ENCODE data around the gene IGF1R. TPM values are rescaled to one million over a fixed set of nuclear protein-coding genes. Genes with fewer than 3 reads are reported as not detected.

Gene IGF1R
- total RNA-seq, 1 donor from 2014 or later: 151 TPM

DNA sequence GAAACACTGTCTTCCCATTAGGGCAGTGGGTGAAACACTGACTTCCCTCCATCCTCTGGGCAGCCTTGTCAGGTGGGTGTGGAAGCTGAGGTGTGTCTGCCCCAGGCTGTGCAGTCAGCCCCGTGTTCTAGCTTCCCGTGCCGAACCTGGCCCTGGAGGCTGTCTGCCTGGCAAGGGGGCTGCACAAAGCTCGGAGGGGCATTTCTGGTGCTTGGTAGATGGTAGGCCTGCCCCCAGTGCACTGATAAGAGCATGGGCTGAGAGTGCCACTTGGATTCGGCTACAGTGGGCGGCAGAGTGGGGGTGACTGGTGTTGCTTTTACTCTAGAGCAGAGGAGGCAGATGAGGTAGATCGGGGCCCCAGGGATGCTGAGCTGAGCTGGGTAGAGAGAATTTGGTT is 21.3 kb downstream of the IGF1R start:
- H3K36me3 ChIP-seq: no peaks in the 10 kb centered on the region
- intact Hi-C loops (cut with DNase I): loop anchor here (2.0 kb wide), 1 partner anchor 19 kb away; no protein-coding TSS in a partner anchor
- peak overlapping the region; percentile 83 to 84 for H3K27ac ChIP-seq
- no peak overlapping the region for H3K4me3 ChIP-seq
- TF ChIP-seq, protein P1, sequence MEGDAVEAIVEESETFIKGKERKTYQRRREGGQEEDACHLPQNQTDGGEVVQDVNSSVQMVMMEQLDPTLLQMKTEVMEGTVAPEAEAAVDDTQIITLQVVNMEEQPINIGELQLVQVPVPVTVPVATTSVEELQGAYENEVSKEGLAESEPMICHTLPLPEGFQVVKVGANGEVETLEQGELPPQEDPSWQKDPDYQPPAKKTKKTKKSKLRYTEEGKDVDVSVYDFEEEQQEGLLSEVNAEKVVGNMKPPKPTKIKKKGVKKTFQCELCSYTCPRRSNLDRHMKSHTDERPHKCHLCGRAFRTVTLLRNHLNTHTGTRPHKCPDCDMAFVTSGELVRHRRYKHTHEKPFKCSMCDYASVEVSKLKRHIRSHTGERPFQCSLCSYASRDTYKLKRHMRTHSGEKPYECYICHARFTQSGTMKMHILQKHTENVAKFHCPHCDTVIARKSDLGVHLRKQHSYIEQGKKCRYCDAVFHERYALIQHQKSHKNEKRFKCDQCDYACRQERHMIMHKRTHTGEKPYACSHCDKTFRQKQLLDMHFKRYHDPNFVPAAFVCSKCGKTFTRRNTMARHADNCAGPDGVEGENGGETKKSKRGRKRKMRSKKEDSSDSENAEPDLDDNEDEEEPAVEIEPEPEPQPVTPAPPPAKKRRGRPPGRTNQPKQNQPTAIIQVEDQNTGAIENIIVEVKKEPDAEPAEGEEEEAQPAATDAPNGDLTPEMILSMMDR (IDR thresholded peaks at IDR 0.05): no peak
- H3K9me3 ChIP-seq: no peaks in the 10 kb centered on the region
- DNase-seq (ENCODE audit: low spot score in 2 of 2): peak in 1 of 2 donors; percentile 61
- H3K27me3 ChIP-seq: no peaks in the 10 kb centered on the region
- H3K4me1 ChIP-seq: peaks cover 24 to 55% of the 10 kb centered on the region in 2 donors

DNA sequence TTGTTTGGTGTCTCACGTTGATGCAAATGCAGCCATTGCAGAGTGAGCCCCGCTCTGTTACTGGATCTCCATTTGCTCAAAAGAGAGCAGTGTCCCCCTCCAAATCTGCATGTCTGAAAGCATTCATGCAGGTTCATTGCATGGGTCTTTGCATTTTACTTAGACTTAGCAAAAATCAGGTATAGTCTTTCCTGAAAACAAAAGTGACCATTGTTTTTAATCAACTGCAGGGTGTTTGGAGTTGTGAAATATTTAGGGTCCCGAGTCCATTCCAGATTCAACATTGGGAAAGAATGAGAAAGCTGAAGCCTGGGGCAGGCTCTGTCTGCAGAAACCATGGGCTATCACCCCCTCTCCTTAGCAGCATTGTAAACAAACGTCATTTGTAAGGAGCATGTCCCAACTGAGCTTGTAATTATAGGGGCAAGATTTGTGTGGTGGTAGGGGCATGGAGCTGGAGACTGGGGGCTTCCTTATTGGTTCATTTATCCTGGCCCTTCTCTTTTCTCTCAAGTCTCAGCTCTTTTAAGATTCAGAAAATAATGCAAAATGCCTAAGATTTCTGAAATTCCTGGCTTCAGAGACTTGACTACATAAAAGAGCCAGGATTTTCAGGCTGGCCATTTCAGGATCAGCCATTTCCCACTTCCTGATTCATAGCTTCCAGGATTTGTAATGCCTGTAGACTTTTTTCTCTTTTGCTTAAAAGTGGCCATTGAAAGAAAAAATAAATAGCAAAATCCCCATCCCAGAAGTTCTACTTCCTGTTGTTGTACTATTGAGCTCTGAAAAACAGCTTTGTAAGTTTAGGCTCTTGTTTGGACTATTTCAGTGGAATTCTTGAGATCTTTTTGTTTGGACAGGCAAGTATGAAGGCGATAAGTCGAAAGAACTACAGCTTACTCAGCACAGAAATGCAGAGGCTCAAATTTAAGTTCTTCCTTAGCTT is 23.0 kb downstream of the IGF1R start:
- no peaks in the 10 kb centered on the region for H3K36me3 ChIP-seq
- TF ChIP-seq, protein P1 (IDR thresholded peaks at IDR 0.05): no peak
- peak overlapping the region; percentile 83 to 84 for H3K27ac ChIP-seq
- intact Hi-C loops (cut with DNase I): loop anchor here (2.0 kb wide), 1 partner anchor 21 kb away; no protein-coding TSS in a partner anchor
- H3K27me3 ChIP-seq: no peaks in the 10 kb centered on the region
- DNase-seq (ENCODE audit: low spot score in 2 of 2): no peak
- no peaks in the 10 kb centered on the region for H3K9me3 ChIP-seq
- H3K4me1 ChIP-seq: peaks cover 24 to 70% of the 10 kb centered on the region in 2 donors
- H3K4me3 ChIP-seq: peak overlapping the region in 1 of 2 donors; percentile 40

DNA sequence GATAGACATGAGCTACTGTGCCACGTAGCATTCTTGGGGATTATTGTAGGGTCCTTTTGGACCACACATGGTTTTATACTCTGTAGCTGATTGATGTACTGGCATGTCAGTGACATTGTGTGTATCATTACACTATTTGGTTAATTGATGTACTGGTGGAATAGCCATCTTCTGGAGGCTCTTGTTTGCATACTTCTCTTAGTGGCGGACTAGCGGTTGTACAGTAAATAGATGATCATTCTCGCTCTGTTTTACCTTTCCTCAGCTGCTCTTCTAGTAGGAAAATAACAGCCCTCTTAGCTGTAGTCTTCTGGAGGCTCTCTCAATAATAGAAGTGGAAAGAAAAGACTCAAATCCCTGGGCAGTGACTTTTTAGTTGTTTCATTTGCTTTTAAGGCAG is 24.8 kb downstream of the IGF1R start:
- intact Hi-C loops (cut with DNase I): no loop called here
- Histone ChIP-seq H3K27ac (peak overlapping the region; percentile 50 to 83), H3K4me1 (peaks cover 17 to 69% of the 10 kb centered on the region in 2 donors), H3K4me3 (no peak overlapping the region), H3K36me3 (no peaks in the 10 kb centered on the region), H3K27me3 (no peaks in the 10 kb centered on the region), H3K9me3 (no peaks in the 10 kb centered on the region)
- TF ChIP-seq, protein P1 (IDR thresholded peaks at IDR 0.05): no peak
- no peak for DNase-seq (ENCODE audit: low spot score in 2 of 2)

DNA sequence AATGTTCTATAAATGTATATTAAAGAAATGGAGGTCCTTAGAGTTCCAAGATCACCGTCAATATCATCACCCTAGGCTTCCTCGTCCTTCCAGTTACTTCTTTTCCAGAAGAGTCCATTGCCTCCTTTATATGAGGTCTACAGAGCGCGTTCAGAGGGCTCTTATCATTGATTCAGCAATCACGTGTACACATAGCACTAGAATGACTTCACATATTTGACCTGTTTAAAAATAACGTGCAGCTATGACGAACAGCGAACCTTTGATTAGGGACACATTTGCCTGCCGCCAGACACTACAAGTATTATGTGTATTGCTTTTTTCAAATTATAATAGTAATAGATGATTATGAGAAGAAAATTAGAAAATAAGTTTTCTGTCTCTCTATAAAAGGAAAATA is 26.0 kb downstream of the IGF1R start:
- TF ChIP-seq, protein P1 (IDR thresholded peaks at IDR 0.05): no peak
- Histone ChIP-seq H3K4me3 (no peak overlapping the region), H3K36me3 (no peaks in the 10 kb centered on the region), H3K27me3 (no peaks in the 10 kb centered on the region), H3K9me3 (no peaks in the 10 kb centered on the region), H3K27ac (peak overlapping the region; percentile 50 to 83), H3K4me1 (peaks cover 11 to 60% of the 10 kb centered on the region in 2 donors)
- intact Hi-C loops (cut with DNase I): loop anchor here (2.0 kb wide), 1 partner anchor 52 kb away; no protein-coding TSS in a partner anchor
- DNase-seq (ENCODE audit: low spot score in 2 of 2): no peak

DNA sequence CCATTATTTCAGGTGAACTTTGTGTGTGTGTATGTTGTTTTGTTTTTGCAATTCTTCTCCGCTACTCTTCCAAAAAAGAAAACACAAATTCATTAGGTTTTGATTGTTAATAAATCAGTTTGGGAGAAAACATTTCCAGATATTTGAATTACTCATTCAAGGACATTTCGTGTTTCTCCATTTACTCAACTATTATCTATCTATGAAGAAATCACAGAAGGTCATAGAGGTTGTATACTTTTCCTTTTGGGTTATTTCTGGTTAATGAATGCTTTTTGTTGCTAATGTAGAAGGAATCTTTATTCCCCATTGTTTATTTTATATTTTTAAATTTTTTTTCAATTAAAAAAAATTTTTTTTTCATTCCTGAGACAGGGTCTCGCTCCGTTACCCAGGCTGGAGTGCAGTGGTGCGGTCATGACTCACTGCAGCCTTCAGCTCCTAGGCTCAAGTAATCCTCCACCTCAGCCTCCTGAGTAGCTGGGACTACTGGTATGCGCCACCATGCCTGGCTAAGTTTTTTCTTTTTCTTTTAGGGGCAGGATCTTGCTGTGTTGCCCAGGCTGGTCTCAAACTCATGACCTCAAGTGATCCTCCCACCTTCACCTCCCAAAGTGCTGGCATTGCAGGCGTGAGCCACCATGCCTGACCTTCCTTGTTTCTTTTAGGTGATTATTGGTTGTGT is 28.4 kb downstream of the IGF1R start:
- H3K4me1 ChIP-seq: peaks cover 6 to 36% of the 10 kb centered on the region in 2 donors
- peak overlapping the region; percentile 44 to 69 for H3K27ac ChIP-seq
- no peaks in the 10 kb centered on the region for H3K36me3 ChIP-seq
- TF ChIP-seq, protein P1 (IDR thresholded peaks at IDR 0.05): no peak
- no peaks in the 10 kb centered on the region for H3K27me3 ChIP-seq
- H3K9me3 ChIP-seq: no peaks in the 10 kb centered on the region
- no peak overlapping the region for H3K4me3 ChIP-seq
- DNase-seq (ENCODE audit: low spot score in 2 of 2): no peak
- intact Hi-C loops (cut with DNase I): no loop called here

Data from ascending aorta (tissue), 2 donors.